ENCODE results near the gene NSUN7.
"Not testable (repeated sequence)": the region's sequence is repeated elsewhere in the genome, so short reads cannot be mapped to it uniquely, and the experiment has no call there.

The NSUN7 gene

GRCh38 chr4:40737879-40738278, 11.9 kb upstream of the NSUN7 start:
- no peak for DNase-seq (ENCODE audit: low read depth)

- no peak for DNase-seq (ENCODE audit: low read depth)
Measured at GRCh38 chr4:40739347-40739746, 10.4 kb upstream of the NSUN7 start.

- no peak for DNase-seq (ENCODE audit: low read depth)
Measured at GRCh38 chr4:40744218-40744617, 5.5 kb upstream of the NSUN7 start.

- no peak for DNase-seq (ENCODE audit: low read depth)
Measured at GRCh38 chr4:40745285-40745984, 4.3 kb upstream of the NSUN7 start.

- DNase-seq (ENCODE audit: low read depth), result no peak
Measured at GRCh38 chr4:40747207-40747835, 2.4 kb upstream of the NSUN7 start.

- DNase-seq (ENCODE audit: low read depth), result no peak
Measured at GRCh38 chr4:40750461-40751258, 905 bp downstream of the NSUN7 start.

- no peak for DNase-seq (ENCODE audit: low read depth)
Measured at GRCh38 chr4:40755616-40756015, 5.9 kb downstream of the NSUN7 start.

- DNase-seq (ENCODE audit: low read depth), result no peak
Measured at GRCh38 chr4:40763228-40763716, 13.5 kb downstream of the NSUN7 start.

GRCh38 chr4:40769266-40769665, 19.5 kb downstream of the NSUN7 start:
- no peak for DNase-seq (ENCODE audit: low read depth)

- no peak for DNase-seq (ENCODE audit: low read depth)
Measured at GRCh38 chr4:40778090-40778489, 28.3 kb downstream of the NSUN7 start.

- DNase-seq (ENCODE audit: low read depth), result no peak
Measured at GRCh38 chr4:40782876-40783275, 33.1 kb downstream of the NSUN7 start.

- DNase-seq (ENCODE audit: low read depth), result no peak
Measured at GRCh38 chr4:40785727-40786126, 36.0 kb downstream of the NSUN7 start.

- DNase-seq (ENCODE audit: low read depth), result no peak
Measured at GRCh38 chr4:40788331-40788730, 38.6 kb downstream of the NSUN7 start.

GRCh38 chr4:40789031-40789430, 39.3 kb downstream of the NSUN7 start:
- no peak for DNase-seq (ENCODE audit: low read depth)

GRCh38 chr4:40789771-40790170, 40.0 kb downstream of the NSUN7 start:
- no peak for DNase-seq (ENCODE audit: low read depth)

GRCh38 chr4:40800064-40800463, 50.3 kb downstream of the NSUN7 start:
- DNase-seq (ENCODE audit: low read depth), result no peak

GRCh38 chr4:40804598-40804997, 54.8 kb downstream of the NSUN7 start:
- no peak for DNase-seq (ENCODE audit: low read depth)

GRCh38 chr4:40808926-40809457, 59.2 kb downstream of the NSUN7 start:
- no peak for DNase-seq (ENCODE audit: low read depth)

GRCh38 chr4:40811956-40812355, 62.2 kb downstream of the NSUN7 start:
- no peak for DNase-seq (ENCODE audit: low read depth)

GRCh38 chr4:40812386-40812785, 62.6 kb downstream of the NSUN7 start:
- no peak for DNase-seq (ENCODE audit: low read depth)

GRCh38 chr4:40812856-40813255, 63.1 kb downstream of the NSUN7 start:
- DNase-seq (ENCODE audit: low read depth), result no peak

GRCh38 chr4:40817157-40817556, 67.4 kb downstream of the NSUN7 start:
- DNase-seq (ENCODE audit: low read depth), result not testable (repeated sequence)

GRCh38 chr4:40820101-40820500, 70.3 kb downstream of the NSUN7 start:
- no peak for DNase-seq (ENCODE audit: low read depth)

Measured in activated T-helper 1 cell treated with Interleukin-2 at 50 U/mL for 16 hours (primary cell).